ENCODE measurements around the gene NTNG1.

NTNG1 gene

DNA sequence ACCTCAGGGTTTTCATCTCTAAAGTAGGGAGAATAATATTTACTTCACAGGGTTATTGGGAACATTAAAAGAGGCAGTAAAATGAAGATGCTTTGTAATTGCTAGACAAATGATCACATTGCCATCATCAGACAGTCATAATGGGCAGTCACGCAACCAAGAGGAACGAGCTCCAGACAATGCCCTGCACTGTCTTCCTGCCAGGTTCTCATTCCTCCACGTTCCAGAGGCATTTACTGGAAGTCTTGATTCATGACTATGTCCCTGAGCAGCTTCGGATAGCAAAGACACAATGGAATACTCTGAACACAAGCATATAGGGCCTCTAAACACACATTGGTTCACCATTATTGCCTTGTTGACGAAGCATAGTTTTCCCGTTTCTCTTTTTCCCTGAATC, 389.7 kb downstream of the NTNG1 start:
- no peaks in the 10 kb centered on the region for H3K27me3 ChIP-seq (replicated peaks in 2 of 5; ENCODE audit: control insufficient read depth in 4 of 5, insufficient read depth in 5 of 5, low read length in 4 of 5)
- no peak for DNase-seq
- no peaks in the 10 kb centered on the region for H3K9me3 ChIP-seq (ENCODE audit: control extremely low read depth in 1 of 5, control insufficient read depth in 4 of 5, insufficient read depth in 2 of 5, low read depth in 1 of 5, low read length in 4 of 5)
- CTCF ChIA-PET: interaction anchor here (1.1 to 3.9 kb wide), 4 partner anchors 15 to 99 kb away, joined by 3 to 30 read pairs (median 8); no protein-coding TSS in a partner anchor
- no peaks in the 10 kb centered on the region for H3K4me1 ChIP-seq (ENCODE audit: control extremely low read depth in 1 of 4, control insufficient read depth in 4 of 4, insufficient read depth in 4 of 4, low read length in 3 of 4)
- 89% methylated on average over 5 of the region's 6 CpGs for WGBS (ENCODE audit: insufficient coverage)
- POLR2A ChIA-PET: no interaction called here
- H3K36me3 ChIP-seq (ENCODE audit: control insufficient read depth in 4 of 4, insufficient read depth in 4 of 4, low read length in 3 of 4): no peaks in the 10 kb centered on the region
- no peak overlapping the region for H3K4me3 ChIP-seq (ENCODE audit: control insufficient read depth in 1 of 7, extremely low read depth in 1 of 7, insufficient read depth in 4 of 7, low read depth in 2 of 7, low read length in 6 of 7)
- no peak overlapping the region for H3K27ac ChIP-seq (ENCODE audit: insufficient read depth in 1 of 2, low read depth in 1 of 2, low read length in 2 of 2, poor library complexity in 1 of 2, severe bottlenecking in 2 of 2)

DNA sequence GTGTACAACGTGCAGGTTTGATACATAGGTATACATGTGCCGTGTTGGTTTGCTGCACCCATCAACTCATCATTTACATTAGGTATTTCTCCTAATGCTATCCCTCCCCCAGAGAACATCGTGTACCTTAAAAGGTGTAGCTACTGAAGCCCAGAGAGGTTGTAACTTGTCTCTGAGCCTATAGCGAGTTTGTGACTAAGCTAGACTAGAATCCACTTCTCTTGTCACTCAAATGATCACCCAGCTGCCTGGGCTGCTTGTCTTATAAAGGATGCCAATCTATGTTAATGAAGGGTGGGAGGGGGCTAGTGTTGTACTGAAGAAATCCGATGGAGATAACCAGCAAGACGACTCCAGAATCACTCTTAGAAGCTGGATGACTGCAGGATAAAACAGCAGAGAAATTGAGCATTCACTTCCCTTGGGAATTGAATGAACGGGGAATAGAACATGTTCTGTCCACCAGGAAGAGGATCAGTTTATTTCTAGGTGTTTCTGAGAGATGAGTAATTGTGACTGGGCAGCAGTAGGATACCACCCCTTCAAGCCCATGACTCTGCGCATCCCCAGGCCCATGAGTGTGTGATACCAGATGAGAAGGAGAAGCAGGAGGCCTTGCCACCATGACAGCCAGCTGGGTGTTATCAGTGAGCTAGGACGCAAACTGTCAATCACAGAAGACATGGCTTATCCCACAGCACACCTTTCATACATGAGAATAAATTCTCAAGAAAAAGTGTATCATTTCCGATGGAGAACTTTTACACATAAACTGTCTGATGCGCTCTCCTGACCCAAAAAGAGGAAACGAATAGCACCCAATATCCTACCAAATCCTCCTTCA, 390.4 kb downstream of the NTNG1 start:
- no peak overlapping the region for H3K27ac ChIP-seq (ENCODE audit: insufficient read depth in 1 of 2, low read depth in 1 of 2, low read length in 2 of 2, poor library complexity in 1 of 2, severe bottlenecking in 2 of 2)
- no peak for DNase-seq
- no peaks in the 10 kb centered on the region for H3K9me3 ChIP-seq (ENCODE audit: control extremely low read depth in 1 of 5, control insufficient read depth in 4 of 5, insufficient read depth in 2 of 5, low read depth in 1 of 5, low read length in 4 of 5)
- no peaks in the 10 kb centered on the region for H3K27me3 ChIP-seq (replicated peaks in 2 of 5; ENCODE audit: control insufficient read depth in 4 of 5, insufficient read depth in 5 of 5, low read length in 4 of 5)
- POLR2A ChIA-PET: no interaction called here
- no peaks in the 10 kb centered on the region for H3K4me1 ChIP-seq (ENCODE audit: control extremely low read depth in 1 of 4, control insufficient read depth in 4 of 4, insufficient read depth in 4 of 4, low read length in 3 of 4)
- H3K36me3 ChIP-seq (ENCODE audit: control insufficient read depth in 4 of 4, insufficient read depth in 4 of 4, low read length in 3 of 4): no peaks in the 10 kb centered on the region
- H3K4me3 ChIP-seq (ENCODE audit: control insufficient read depth in 1 of 7, extremely low read depth in 1 of 7, insufficient read depth in 4 of 7, low read depth in 2 of 7, low read length in 6 of 7): no peak overlapping the region
- WGBS (ENCODE audit: insufficient coverage): 89% methylated on average over 5 of the region's 12 CpGs
- CTCF ChIA-PET: interaction anchor here (0.9 to 3.9 kb wide), 2 partner anchors 100 to 101 kb away, joined by 3 to 30 read pairs; no protein-coding TSS in a partner anchor

DNA sequence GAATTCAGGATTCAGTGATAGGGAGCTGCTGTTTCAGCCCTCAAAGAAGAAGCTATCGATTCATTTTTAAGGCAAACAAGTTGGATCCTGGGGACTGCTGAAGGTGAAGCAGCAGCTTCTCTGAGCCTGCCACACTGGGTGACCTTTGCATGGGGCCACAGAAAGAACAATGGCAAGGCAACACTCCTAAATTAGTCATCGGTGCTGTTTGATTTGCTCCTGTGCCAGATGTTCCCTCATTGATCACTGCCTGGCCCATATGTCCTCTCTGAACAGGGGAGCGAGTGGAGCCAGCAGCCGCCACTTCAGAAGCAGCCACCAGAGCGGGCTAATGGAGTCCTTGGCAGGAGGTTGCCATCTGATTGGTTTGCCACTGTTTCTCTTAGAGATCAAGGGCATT, 391.5 kb downstream of the NTNG1 start:
- H3K27ac ChIP-seq (ENCODE audit: insufficient read depth in 1 of 2, low read depth in 1 of 2, low read length in 2 of 2, poor library complexity in 1 of 2, severe bottlenecking in 2 of 2): no peak overlapping the region
- POLR2A ChIA-PET: no interaction called here
- H3K36me3 ChIP-seq (ENCODE audit: control insufficient read depth in 4 of 4, insufficient read depth in 4 of 4, low read length in 3 of 4): no peaks in the 10 kb centered on the region
- no peaks in the 10 kb centered on the region for H3K27me3 ChIP-seq (replicated peaks in 2 of 5; ENCODE audit: control insufficient read depth in 4 of 5, insufficient read depth in 5 of 5, low read length in 4 of 5)
- H3K4me1 ChIP-seq (ENCODE audit: control extremely low read depth in 1 of 4, control insufficient read depth in 4 of 4, insufficient read depth in 4 of 4, low read length in 3 of 4): no peaks in the 10 kb centered on the region
- H3K9me3 ChIP-seq (ENCODE audit: control extremely low read depth in 1 of 5, control insufficient read depth in 4 of 5, insufficient read depth in 2 of 5, low read depth in 1 of 5, low read length in 4 of 5): no peaks in the 10 kb centered on the region
- no peak for DNase-seq
- CTCF ChIA-PET: interaction anchor here (0.9 kb wide), 1 partner anchor 99 kb away, joined by 3 read pairs; no protein-coding TSS in a partner anchor
- WGBS (ENCODE audit: insufficient coverage): 87% methylated on average over 5 of the region's 5 CpGs
- H3K4me3 ChIP-seq (ENCODE audit: control insufficient read depth in 1 of 7, extremely low read depth in 1 of 7, insufficient read depth in 4 of 7, low read depth in 2 of 7, low read length in 6 of 7): no peak overlapping the region

Measured in common myeloid progenitor, CD34-positive (primary cell).